IPS-11a (cell line): ENCODE data around the gene TEAD3.
"Not testable (repeated sequence)": the region's sequence is repeated elsewhere in the genome, so short reads cannot be mapped to it uniquely, and the experiment has no call there.

Source experiments
- H3K4me3 ChIP-seq: one replicate; pipeline ENCODE4 v1.5.1; 2013; ENCODE audit warnings: low read depth, low read length, control low read depth

TEAD3 gene

GRCh38 chr6:35496841-35497570 lies at the start of gene TEAD3:
Gene TEAD3 (minus strand): TSS chr6:35497079.
- peak within 1 kb of the TSS; percentile 62 for H3K4me3 ChIP-seq

GRCh38 chr6:35544769-35545361 lies 48.0 kb upstream of the TEAD3 start:
- no peak overlapping the region for H3K4me3 ChIP-seq

GRCh38 chr6:35543459-35544193 lies 46.7 kb upstream of the TEAD3 start:
- H3K4me3 ChIP-seq: no peak overlapping the region

GRCh38 chr6:35541836-35542235 lies 45.0 kb upstream of the TEAD3 start:
- no peak overlapping the region for H3K4me3 ChIP-seq

- H3K4me3 ChIP-seq: no peak overlapping the region
Measured at GRCh38 chr6:35539223-35539622, 42.3 kb upstream of the TEAD3 start.

GRCh38 chr6:35535847-35536246 lies 39.0 kb upstream of the TEAD3 start:
- H3K4me3 ChIP-seq: not testable (repeated sequence)

- no peak overlapping the region for H3K4me3 ChIP-seq
Measured at GRCh38 chr6:35534407-35535170, 37.7 kb upstream of the TEAD3 start.

- H3K4me3 ChIP-seq: no peak overlapping the region
Measured at GRCh38 chr6:35533981-35534380, 37.1 kb upstream of the TEAD3 start.

- no peak overlapping the region for H3K4me3 ChIP-seq
Measured at GRCh38 chr6:35532126-35532525, 35.2 kb upstream of the TEAD3 start.

GRCh38 chr6:35524380-35525020 lies 27.6 kb upstream of the TEAD3 start:
- no peak overlapping the region for H3K4me3 ChIP-seq

GRCh38 chr6:35522660-35523658 lies 26.1 kb upstream of the TEAD3 start:
- H3K4me3 ChIP-seq: no peak overlapping the region

- no peak overlapping the region for H3K4me3 ChIP-seq
Measured at GRCh38 chr6:35522151-35522550, 25.3 kb upstream of the TEAD3 start.

GRCh38 chr6:35521235-35521634 lies 24.4 kb upstream of the TEAD3 start:
- no peak overlapping the region for H3K4me3 ChIP-seq

- H3K4me3 ChIP-seq: no peak overlapping the region
Measured at GRCh38 chr6:35519313-35520015, 22.6 kb upstream of the TEAD3 start.

- H3K4me3 ChIP-seq: no peak overlapping the region
Measured at GRCh38 chr6:35518566-35519312, 21.9 kb upstream of the TEAD3 start.

- not testable (repeated sequence) for H3K4me3 ChIP-seq
Measured at GRCh38 chr6:35517978-35518377, 21.1 kb upstream of the TEAD3 start.

- H3K4me3 ChIP-seq: no peak overlapping the region
Measured at GRCh38 chr6:35516712-35517111, 19.8 kb upstream of the TEAD3 start.

GRCh38 chr6:35515939-35516338 lies 19.1 kb upstream of the TEAD3 start:
- not testable (repeated sequence) for H3K4me3 ChIP-seq
